ENCODE measurements around the gene EPS8L3. TPM values are rescaled to one million over a fixed set of nuclear protein-coding genes. Genes with fewer than 3 reads are reported as not detected.

The EPS8L3 gene
- total RNA-seq, 1 experiment from 2014 or later, result 46.6 TPM

DNA sequence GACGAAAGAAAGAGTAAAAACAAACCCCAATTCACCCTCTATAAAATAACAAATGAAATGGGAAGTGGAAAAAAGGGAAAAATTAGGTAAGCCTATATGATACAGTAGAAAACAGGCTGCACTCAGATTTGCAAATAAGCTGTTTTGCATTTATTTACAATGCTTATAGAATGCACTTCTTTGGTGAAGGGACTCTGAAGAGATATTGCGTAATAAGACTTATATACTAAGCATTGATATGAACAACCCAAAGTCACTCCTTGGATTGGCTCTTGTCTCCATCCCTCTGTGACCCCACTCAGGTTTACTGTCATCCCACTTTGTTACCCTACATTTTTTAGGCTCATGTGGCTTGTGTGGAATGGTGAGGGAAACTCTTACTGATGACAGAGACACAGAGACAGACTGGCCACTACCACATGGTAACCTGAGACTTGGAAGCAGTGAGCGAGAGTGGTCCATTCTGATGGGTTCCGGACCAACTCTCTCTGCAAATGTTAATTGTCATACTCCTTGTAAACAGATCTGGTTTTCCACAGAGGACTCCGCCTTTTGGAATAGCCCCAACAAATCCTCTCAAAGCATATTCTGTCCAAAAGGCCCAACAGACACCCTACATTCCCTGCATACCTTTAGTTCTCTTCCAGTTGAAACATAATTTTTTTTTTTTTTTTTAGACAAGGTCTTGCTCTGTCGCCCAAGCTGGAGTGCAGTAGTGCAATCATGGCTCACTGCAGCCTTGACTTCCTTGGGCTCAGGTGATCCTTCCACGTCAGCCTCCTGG lies 40.6 kb downstream of the EPS8L3 start:
- Mint-ChIP-seq H3K27ac (ENCODE audit: unreplicated experiment) (no peak overlapping the region), H3K4me3 (ENCODE audit: low read depth, unreplicated experiment) (no peak overlapping the region), H3K36me3 (ENCODE audit: insufficient read depth, unreplicated experiment) (no peaks in the 10 kb centered on the region), H3K9me3 (ENCODE audit: low read depth, unreplicated experiment) (no peaks in the 10 kb centered on the region), H3K27me3 (ENCODE audit: unreplicated experiment) (no peaks in the 10 kb centered on the region), H3K4me1 (ENCODE audit: low read depth, unreplicated experiment) (no peaks in the 10 kb centered on the region)
- intact Hi-C loops (cut with micrococcal nuclease; ENCODE audit: unreplicated experiment), result no loop called here
- no peak for DNase-seq
- no TSS peak for BruUV-seq (replicated peaks)
- TF ChIP-seq, protein P1, sequence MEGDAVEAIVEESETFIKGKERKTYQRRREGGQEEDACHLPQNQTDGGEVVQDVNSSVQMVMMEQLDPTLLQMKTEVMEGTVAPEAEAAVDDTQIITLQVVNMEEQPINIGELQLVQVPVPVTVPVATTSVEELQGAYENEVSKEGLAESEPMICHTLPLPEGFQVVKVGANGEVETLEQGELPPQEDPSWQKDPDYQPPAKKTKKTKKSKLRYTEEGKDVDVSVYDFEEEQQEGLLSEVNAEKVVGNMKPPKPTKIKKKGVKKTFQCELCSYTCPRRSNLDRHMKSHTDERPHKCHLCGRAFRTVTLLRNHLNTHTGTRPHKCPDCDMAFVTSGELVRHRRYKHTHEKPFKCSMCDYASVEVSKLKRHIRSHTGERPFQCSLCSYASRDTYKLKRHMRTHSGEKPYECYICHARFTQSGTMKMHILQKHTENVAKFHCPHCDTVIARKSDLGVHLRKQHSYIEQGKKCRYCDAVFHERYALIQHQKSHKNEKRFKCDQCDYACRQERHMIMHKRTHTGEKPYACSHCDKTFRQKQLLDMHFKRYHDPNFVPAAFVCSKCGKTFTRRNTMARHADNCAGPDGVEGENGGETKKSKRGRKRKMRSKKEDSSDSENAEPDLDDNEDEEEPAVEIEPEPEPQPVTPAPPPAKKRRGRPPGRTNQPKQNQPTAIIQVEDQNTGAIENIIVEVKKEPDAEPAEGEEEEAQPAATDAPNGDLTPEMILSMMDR (IDR thresholded peaks at IDR 0.05; ENCODE audit: unreplicated experiment), result no peak
- CTCF ChIA-PET, result no interaction called here

DNA sequence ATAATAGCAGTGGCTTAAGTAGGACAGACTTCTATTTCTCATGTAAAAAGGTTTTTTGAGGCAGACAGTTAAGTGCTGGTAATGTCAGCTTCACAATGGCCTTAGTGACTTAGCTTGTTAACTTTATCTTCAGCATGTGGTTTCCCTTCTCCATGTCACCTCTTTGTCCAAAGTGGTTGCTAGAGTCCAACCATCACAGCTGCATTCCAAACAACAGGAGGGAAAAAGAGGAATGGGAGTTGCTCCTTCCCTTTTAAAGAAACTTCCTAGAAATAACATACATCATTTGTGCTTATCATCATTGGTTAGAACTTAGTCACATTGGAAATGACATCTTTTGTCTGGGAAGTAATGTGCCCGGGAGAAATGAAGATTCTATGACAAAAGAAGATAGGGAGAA lies 41.8 kb downstream of the EPS8L3 start:
- no peak overlapping the region for H3K27ac Mint-ChIP-seq (ENCODE audit: unreplicated experiment)
- BruUV-seq (replicated peaks), result no TSS peak
- no peaks in the 10 kb centered on the region for H3K9me3 Mint-ChIP-seq (ENCODE audit: low read depth, unreplicated experiment)
- no peak overlapping the region for H3K4me3 Mint-ChIP-seq (ENCODE audit: low read depth, unreplicated experiment)
- no peaks in the 10 kb centered on the region for H3K27me3 Mint-ChIP-seq (ENCODE audit: unreplicated experiment)
- no peaks in the 10 kb centered on the region for H3K36me3 Mint-ChIP-seq (ENCODE audit: insufficient read depth, unreplicated experiment)
- H3K4me1 Mint-ChIP-seq (ENCODE audit: low read depth, unreplicated experiment), result no peaks in the 10 kb centered on the region
- CTCF ChIA-PET, result interaction anchor here (0.5 kb wide), 1 partner anchor 126 kb away, joined by 4 read pairs; no protein-coding TSS in a partner anchor
- no peak for DNase-seq
- TF ChIP-seq, protein P1 (IDR thresholded peaks at IDR 0.05; ENCODE audit: unreplicated experiment), result no peak
- intact Hi-C loops (cut with micrococcal nuclease; ENCODE audit: unreplicated experiment), result no loop called here

DNA sequence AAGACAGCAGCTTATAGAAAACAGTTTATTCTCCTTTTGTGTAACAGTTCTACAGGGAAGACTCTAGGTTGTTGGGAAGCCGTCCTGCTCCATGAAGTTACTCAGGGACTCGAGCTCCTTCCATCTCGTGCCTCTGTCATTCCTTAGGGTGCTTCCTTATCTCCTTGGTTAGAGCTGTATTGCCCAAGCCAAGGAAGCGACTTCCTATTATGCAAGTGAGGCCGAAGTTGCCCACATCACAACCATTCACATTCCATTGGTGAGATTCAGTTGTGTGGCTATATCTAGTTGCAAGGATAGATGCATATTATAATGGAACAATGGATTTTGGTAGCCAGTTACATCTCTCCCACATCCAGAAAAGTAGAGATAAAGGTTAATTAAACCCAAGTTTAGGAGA lies 42.7 kb downstream of the EPS8L3 start:
- no peak overlapping the region for H3K4me3 Mint-ChIP-seq (ENCODE audit: low read depth, unreplicated experiment)
- H3K36me3 Mint-ChIP-seq (ENCODE audit: insufficient read depth, unreplicated experiment), result no peaks in the 10 kb centered on the region
- TF ChIP-seq, protein P1 (IDR thresholded peaks at IDR 0.05; ENCODE audit: unreplicated experiment), result no peak
- H3K27ac Mint-ChIP-seq (ENCODE audit: unreplicated experiment), result no peak overlapping the region
- no peaks in the 10 kb centered on the region for H3K27me3 Mint-ChIP-seq (ENCODE audit: unreplicated experiment)
- DNase-seq, result no peak
- H3K9me3 Mint-ChIP-seq (ENCODE audit: low read depth, unreplicated experiment), result no peaks in the 10 kb centered on the region
- no TSS peak for BruUV-seq (replicated peaks)
- intact Hi-C loops (cut with micrococcal nuclease; ENCODE audit: unreplicated experiment), result no loop called here
- CTCF ChIA-PET, result no interaction called here
- H3K4me1 Mint-ChIP-seq (ENCODE audit: low read depth, unreplicated experiment), result no peaks in the 10 kb centered on the region

DNA sequence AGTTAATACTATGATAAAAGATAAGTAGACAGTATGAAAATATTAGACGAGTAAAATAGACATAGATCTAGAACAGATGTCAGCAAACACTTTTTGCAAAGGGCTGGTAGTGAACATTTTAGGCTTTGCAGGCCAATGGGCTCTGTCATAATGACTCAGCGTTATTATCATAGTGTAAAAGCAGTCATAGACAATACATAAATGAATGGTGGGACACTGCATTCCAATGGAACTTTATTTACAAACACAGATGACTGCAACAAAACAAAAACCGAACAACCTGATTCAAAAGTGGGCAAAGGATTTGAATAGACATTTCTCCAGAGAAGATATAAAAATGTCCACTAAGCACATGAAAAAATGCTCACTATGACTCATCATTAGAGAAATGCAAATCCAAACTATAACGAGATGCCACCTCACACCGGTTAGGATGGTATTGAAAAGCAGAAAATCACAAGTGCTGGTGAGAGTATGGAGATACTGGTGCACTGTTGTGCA lies 44.3 kb downstream of the EPS8L3 start:
- Mint-ChIP-seq H3K4me1 (ENCODE audit: low read depth, unreplicated experiment) (no peaks in the 10 kb centered on the region), H3K4me3 (ENCODE audit: low read depth, unreplicated experiment) (no peak overlapping the region), H3K9me3 (ENCODE audit: low read depth, unreplicated experiment) (no peaks in the 10 kb centered on the region), H3K27me3 (ENCODE audit: unreplicated experiment) (peaks cover 1% of the 10 kb centered on the region), H3K36me3 (ENCODE audit: insufficient read depth, unreplicated experiment) (no peaks in the 10 kb centered on the region), H3K27ac (ENCODE audit: unreplicated experiment) (no peak overlapping the region)
- intact Hi-C loops (cut with micrococcal nuclease; ENCODE audit: unreplicated experiment), result loop anchor here (5.0 kb wide), 1 partner anchor 263 kb away; the partner anchor contains the start of gene AHCYL1
- TF ChIP-seq, protein P1 (IDR thresholded peaks at IDR 0.05; ENCODE audit: unreplicated experiment), result no peak
- no peak for DNase-seq
- BruUV-seq (replicated peaks), result no TSS peak
- CTCF ChIA-PET, result no interaction called here
